Bronchial epithelial cell (primary cell): ENCODE measurements around the gene S100A9. TPM values are rescaled to one million over a fixed set of nuclear protein-coding genes. Genes with fewer than 3 reads are reported as not detected.

Experiments
- DNase-seq: peaks from one replicate; pipeline ENCODE4 v3.0.0-alpha.2; 2010; ENCODE audit warnings: low read depth
- FAIRE-seq: peaks from 2 replicates; lab custom pipeline; 2011; peaks lifted over from hg19 to GRCh38; lab: Jason Lieb, UNC
- H3K27me3 ChIP-seq: 2 replicates; pipeline ENCODE4 v1.5.1; 2011; ENCODE audit warnings: low read length; ENCODE audit not compliant: control insufficient read depth, insufficient read depth
- H3K36me3 ChIP-seq: 2 replicates; pipeline ENCODE4 v1.5.1; 2011; ENCODE audit warnings: low read length; ENCODE audit not compliant: control insufficient read depth, insufficient read depth
- H3K4me3 ChIP-seq: 2 replicates; pipeline ENCODE4 v1.5.1; 2011; ENCODE audit warnings: mild to moderate bottlenecking, low read depth, low read length, control low read depth
- total RNA-seq: library from RNA; depleted of rRNA; stranded (reverse); fragments of >200 nt; gene quantifications from 2 replicates; pipeline ENCODE4 v1.2.1, GENCODE V29; 2014
- TF ChIP-seq, protein P1 (sequence below): IDR thresholded peaks from 2 replicates; pipeline ENCODE4 v1.5.1; 2011; ENCODE audit warnings: mild to moderate bottlenecking, moderate library complexity, low read length, control low read depth, inconsistent platforms; ENCODE audit not compliant: insufficient read depth, severe bottlenecking

S100A9 gene
- total RNA-seq, 1 donor from 2014 or later, result 735 TPM

DNA sequence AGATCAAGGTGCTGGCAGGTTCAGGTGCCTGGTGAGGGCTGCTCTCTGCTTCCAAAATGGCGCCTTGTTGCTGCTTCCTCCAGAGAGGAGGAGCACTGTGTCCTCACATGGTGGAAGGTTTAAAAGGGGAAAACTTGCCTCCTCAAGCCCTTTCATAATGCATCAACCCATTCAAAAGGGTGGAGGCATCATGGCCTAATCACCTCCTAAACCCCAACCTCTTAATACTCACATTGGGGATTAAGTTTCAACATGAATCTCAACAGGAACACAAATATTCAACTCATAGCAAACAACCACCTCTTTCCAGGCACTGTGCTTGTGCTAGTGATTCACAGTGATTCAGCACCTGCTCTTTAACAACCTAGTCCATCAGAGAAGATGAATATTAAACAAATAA is 13.6 kb downstream of the S100A9 start:
- H3K36me3 ChIP-seq, result no peaks in the 10 kb centered on the region
- no peak overlapping the region for H3K4me3 ChIP-seq
- FAIRE-seq (no peak), DNase-seq (peak; percentile 99)
- no peaks in the 10 kb centered on the region for H3K27me3 ChIP-seq
- TF ChIP-seq, protein P1, sequence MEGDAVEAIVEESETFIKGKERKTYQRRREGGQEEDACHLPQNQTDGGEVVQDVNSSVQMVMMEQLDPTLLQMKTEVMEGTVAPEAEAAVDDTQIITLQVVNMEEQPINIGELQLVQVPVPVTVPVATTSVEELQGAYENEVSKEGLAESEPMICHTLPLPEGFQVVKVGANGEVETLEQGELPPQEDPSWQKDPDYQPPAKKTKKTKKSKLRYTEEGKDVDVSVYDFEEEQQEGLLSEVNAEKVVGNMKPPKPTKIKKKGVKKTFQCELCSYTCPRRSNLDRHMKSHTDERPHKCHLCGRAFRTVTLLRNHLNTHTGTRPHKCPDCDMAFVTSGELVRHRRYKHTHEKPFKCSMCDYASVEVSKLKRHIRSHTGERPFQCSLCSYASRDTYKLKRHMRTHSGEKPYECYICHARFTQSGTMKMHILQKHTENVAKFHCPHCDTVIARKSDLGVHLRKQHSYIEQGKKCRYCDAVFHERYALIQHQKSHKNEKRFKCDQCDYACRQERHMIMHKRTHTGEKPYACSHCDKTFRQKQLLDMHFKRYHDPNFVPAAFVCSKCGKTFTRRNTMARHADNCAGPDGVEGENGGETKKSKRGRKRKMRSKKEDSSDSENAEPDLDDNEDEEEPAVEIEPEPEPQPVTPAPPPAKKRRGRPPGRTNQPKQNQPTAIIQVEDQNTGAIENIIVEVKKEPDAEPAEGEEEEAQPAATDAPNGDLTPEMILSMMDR, result no peak

DNA sequence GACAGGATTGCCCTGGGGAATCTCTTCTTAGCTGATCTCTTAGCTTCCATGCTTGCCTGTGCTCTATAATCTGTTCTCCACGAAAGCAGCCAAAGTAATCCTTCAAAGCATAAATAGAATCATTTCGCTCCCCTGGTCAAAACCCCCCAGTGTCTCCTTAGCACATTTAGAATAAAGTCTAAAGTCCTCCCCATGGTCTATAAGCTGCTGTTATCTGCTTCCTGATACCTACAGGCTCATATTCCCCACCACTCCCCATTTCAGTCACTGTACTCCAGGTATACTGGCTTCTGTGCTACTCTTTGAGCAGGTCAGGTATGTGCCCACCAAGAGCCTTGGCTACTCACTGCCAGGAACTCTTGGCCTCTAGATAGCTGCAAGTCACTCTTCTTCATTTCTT is 14.9 kb downstream of the S100A9 start:
- no peak for DNase-seq
- TF ChIP-seq, protein P1, result no peak
- Histone ChIP-seq H3K4me3 (no peak overlapping the region), H3K27me3 (no peaks in the 10 kb centered on the region), H3K36me3 (no peaks in the 10 kb centered on the region)
- no peak for FAIRE-seq

DNA sequence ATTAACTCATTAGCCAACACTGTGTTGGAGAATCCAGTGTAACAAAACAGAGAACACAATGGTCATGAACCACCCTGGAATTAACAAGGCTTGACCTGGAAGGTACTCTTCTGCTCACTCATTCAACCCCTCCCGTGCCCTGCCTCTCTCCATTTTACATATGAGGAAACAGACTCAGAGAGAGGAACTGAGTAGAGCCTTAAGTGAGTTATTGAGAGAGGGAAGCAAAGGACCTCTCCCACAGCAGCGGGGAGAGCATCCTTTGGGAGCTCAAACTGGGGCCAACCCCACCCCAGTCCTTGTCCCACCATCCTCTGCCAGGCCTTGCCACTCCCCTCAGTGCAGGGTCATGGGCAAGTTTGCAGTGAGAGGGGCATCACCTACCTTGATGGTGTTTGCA is 16.4 kb downstream of the S100A9 start:
- Histone ChIP-seq H3K27me3 (no peaks in the 10 kb centered on the region), H3K36me3 (no peaks in the 10 kb centered on the region), H3K4me3 (no peak overlapping the region)
- DNase-seq (no peak), FAIRE-seq (no peak)
- TF ChIP-seq, protein P1, result no peak

DNA sequence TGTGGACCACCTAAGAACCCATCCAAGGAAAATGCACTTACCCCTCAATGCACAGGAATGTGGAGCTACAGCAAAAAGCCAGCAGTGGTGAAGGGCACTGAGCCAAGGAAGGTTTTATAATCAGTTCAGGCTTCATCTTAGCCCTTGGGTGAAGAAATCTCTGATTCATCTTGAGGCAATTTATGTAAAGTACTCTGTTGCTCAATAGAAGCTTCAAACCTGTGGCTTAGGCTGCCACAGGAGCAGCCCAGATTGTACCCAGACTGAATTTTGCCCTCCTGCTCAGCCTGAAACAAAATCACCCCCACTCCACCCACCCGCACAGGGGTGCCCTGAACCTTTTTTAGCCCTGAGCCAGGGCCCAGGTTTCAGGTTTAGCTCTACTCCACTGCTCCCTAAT is 17.9 kb downstream of the S100A9 start, which contains the start of gene S100A12:
TSS of gene S100A12 (minus strand) at position 111 of the 400 bp plus-strand sequence. CDS start 1,029 bp downstream, outside the sequence.
- TF ChIP-seq, protein P1, result no peak
- Histone ChIP-seq H3K27me3 (no peaks in the 10 kb centered on the region), H3K36me3 (no peaks in the 10 kb centered on the region), H3K4me3 (no peak within 1 kb of the TSS)
- FAIRE-seq, result peak; percentile 97
- DNase-seq, result peak; percentile 98

DNA sequence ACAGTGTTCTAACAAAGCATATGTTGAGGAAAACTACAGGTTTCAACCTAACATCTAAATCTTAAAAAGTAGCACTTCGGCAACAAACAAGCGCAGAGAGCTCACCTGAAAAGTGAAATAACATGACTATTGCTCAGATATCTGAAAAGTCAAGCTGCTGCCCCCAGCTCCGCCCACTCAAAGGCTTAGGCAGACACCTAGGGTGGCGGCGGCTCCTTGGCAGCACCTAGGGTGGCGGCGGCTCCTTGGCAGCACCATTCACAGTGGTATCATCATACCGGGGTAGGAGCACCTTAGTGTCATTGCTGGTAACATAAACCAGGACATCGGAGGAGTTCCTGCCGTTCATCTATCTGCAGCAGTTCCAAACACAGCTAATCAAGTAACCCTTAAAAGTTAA is 21.9 kb downstream of the S100A9 start:
- TF ChIP-seq, protein P1, result no peak
- no peak for FAIRE-seq
- Histone ChIP-seq H3K36me3 (no peaks in the 10 kb centered on the region), H3K4me3 (no peak overlapping the region), H3K27me3 (no peaks in the 10 kb centered on the region)
- DNase-seq, result no peak

DNA sequence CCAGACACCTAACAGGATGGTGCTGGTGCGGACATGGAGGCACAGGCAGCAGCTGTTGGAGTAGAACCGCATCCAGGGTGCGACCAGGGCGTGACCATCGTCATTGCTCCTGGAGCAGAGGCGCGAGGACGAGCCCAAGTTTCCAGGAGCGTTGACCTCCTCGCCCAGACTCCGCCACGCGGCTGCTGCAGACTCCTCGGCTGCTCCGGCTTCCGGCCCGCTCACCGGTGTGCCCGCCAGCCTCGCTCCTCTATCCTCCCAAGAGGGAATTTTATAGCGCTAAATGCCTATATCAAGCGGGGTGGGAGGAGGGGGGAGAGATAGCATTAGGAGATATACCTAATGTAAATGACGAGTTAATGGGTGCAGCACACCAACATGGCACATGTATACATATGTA is 23.1 kb downstream of the S100A9 start:
- peak; percentile 82 for FAIRE-seq
- H3K36me3 ChIP-seq, result no peaks in the 10 kb centered on the region
- H3K4me3 ChIP-seq, result no peak overlapping the region
- DNase-seq, result no peak
- no peaks in the 10 kb centered on the region for H3K27me3 ChIP-seq
- TF ChIP-seq, protein P1, result no peak
